ENCODE measurements around the gene ARHGAP25. TPM values are rescaled to one million over a fixed set of nuclear protein-coding genes. Genes with fewer than 3 reads are reported as not detected.

Gene ARHGAP25
- total RNA-seq, 1 donor from 2014 or later, result 10.5 TPM

DNA sequence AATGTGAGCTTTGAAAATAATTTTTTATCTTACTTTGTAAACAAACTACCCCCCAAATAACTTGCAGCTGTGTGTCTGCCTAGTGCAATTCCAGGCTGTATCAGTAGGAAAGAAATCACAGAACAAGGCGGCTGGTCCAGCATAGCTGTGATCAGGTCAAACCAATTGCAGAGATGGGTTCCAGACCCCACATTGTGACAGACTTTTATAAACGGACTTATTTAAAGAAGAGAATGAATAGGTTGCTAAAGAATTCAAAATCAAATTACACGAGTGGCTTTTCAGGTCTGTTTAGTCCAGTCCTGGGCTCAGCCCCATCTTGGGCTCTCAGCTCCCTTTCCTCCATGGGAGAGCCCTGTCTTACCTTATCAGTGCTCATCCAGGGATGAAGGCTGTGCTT lies 125.5 kb downstream of the ARHGAP25 start:
- no peak for DNase-seq (ENCODE audit: low read depth in 2 of 2)

GRCh38 chr2:68861330-68861729 lies 126.7 kb downstream of the ARHGAP25 start:
- DNase-seq (ENCODE audit: low read depth in 2 of 2), result no peak

DNA sequence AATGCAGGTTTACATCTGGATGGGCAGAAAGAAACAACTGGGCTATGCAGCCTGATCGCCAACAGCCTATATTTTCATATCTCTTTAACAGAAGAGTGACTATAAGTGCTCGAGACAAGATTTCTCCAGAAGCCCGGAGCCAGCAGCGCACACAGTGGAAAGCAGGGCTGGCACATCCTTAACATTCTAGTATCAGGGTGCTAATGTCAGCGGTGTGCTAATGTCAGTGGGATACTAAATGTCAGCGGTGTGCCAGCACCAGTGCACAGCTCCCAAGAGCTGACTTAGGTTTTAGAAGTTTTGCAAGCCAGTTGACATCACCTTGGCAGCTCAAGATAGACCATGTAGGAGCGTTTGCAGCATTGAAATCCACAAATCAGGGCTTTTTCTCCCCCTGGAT lies 128.3 kb downstream of the ARHGAP25 start:
- DNase-seq (ENCODE audit: low read depth in 2 of 2), result no peak

DNA sequence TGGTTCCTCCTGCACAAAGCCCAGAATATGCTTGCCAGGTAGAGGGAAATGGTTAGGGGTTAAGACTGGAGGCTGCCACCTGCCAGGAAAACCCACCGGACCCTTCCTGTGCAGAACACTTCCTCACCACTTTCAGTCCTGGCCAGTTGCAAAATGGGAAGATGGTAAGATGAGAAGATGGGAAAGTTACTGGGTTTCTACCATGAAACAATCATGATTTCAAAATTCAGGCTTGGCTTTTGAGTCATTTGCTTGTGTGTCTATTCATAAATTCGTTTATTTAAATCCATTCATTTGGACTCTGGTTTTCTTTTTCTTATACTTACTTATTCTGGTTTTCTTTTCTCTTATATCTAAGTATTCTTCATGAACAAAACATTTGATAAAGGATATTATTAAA lies 129.4 kb downstream of the ARHGAP25 start:
- DNase-seq (ENCODE audit: low read depth in 2 of 2), result no peak

DNA sequence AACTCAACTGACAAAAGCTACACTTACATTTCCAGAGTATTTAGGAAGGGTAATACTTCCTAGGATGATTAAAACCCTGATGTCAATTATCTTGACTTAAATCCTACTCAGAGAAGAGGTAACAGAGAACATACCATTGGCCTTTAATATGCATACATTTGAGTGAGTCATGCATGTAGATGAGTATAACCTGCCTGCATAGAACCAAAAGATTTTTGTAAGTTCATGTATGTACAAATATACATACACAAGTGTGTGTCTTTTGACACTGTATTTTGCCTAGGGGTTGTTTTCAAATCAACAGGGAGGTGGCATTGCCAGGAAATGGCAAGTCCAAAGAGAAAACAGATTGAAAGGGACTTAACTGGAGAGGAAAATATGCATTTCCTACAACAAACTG lies 130.5 kb downstream of the ARHGAP25 start:
- no peak for DNase-seq (ENCODE audit: low read depth in 2 of 2)

DNA sequence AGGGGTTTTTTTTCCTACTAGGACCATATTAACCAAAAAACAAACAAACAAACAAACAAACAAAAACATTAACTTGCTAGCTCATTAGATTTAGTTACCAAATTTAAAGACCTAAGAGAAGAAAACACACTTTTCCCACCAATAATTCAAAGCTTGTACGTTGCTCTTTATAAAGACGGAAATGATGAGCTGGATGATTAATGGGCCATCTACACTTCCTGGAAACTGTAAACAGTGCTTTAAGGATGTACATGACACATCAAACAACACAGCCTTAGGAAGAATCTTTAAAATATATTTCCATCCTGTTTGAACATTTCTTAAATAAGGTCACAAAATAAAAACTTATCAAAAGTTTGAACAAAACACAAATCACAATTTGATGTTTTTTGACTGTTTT lies 135.6 kb downstream of the ARHGAP25 start:
- DNase-seq (ENCODE audit: low read depth in 2 of 2), result peak; percentile 15 to 84

GRCh38 chr2:68871159-68871764 lies 136.7 kb downstream of the ARHGAP25 start, which contains the start of gene BMP10:
BMP10 (minus strand) TSS chr2:68871397; CDS start chr2:68871358, 39 bp downstream.
- no peak for DNase-seq (ENCODE audit: low read depth in 2 of 2)

Other genes starting within 250 kb of the ARHGAP25 start
- under 0.01 TPM in 2 replicates for gene PROKR1, start 91.2 kb upstream of the ARHGAP25 start, total RNA-seq
- not detected in 2 replicates for gene BMP10, start 136.6 kb downstream of the ARHGAP25 start, total RNA-seq
- gene GKN2, start 218.1 kb downstream of the ARHGAP25 start, total RNA-seq, result not detected in 2 replicates
- not detected in 2 replicates for gene GKN1, start 239.8 kb downstream of the ARHGAP25 start, total RNA-seq